AG04450 (cell line): Measurements from ENCODE around the gene GPR26. TPM values are rescaled to one million over a fixed set of nuclear protein-coding genes. Genes with fewer than 3 reads are reported as not detected.

ENCODE experiments used
- CTCF ChIA-PET: fragments of 300-600, 350-600 bp; formaldehyde crosslinking; extraction: SDS; loops from one replicate; lab custom pipeline; 2022; ENCODE audit warnings: antibody characterized with exemption, inconsistent platforms; lab: Charles Lee
- POLR2A ChIA-PET: fragments of 350-600 bp; formaldehyde crosslinking; extraction: SDS; loops from one replicate; lab custom pipeline; 2021; ENCODE audit warnings: antibody characterized with exemption, inconsistent platforms; lab: Yijun Ruan, JAX
- DNase-seq: peaks from one replicate; pipeline ENCODE4 v3.0.0-alpha.2; 2011; ENCODE audit warnings: low read depth, low spot score
- H3K27ac ChIP-seq: one replicate; pipeline ENCODE4 v1.5.1; 2012; ENCODE audit warnings: low read depth, low read length, control low read depth
- H3K27me3 ChIP-seq: one replicate; pipeline ENCODE4 v1.6.0; 2012; ENCODE audit warnings: low read length; ENCODE audit not compliant: control insufficient read depth, insufficient read depth
- H3K4me3 ChIP-seq: 2 replicates; pipeline ENCODE4 v1.5.1; 2011; ENCODE audit warnings: mild to moderate bottlenecking, low read depth, low read length, control low read depth
- H3K9me3 ChIP-seq: 2 replicates; pipeline ENCODE4 v1.5.1; 2012; ENCODE audit warnings: low read length; ENCODE audit not compliant: control insufficient read depth, insufficient read depth
- polyA plus RNA-seq: library from polyadenylated mRNA; depleted of rRNA; stranded (reverse); fragments of >200 nt; gene quantifications from 2 replicates; pipeline ENCODE4 v1.2.3, GENCODE V29; 2011; rRNA removed
- TF ChIP-seq, protein P1 (sequence below): IDR thresholded peaks from 2 replicates; pipeline ENCODE4 v1.5.1; 2011; ENCODE audit warnings: low read depth, low read length, control low read depth, inconsistent platforms

GPR26 gene
- polyA plus RNA-seq, 1 experiment: not detected

DNA sequence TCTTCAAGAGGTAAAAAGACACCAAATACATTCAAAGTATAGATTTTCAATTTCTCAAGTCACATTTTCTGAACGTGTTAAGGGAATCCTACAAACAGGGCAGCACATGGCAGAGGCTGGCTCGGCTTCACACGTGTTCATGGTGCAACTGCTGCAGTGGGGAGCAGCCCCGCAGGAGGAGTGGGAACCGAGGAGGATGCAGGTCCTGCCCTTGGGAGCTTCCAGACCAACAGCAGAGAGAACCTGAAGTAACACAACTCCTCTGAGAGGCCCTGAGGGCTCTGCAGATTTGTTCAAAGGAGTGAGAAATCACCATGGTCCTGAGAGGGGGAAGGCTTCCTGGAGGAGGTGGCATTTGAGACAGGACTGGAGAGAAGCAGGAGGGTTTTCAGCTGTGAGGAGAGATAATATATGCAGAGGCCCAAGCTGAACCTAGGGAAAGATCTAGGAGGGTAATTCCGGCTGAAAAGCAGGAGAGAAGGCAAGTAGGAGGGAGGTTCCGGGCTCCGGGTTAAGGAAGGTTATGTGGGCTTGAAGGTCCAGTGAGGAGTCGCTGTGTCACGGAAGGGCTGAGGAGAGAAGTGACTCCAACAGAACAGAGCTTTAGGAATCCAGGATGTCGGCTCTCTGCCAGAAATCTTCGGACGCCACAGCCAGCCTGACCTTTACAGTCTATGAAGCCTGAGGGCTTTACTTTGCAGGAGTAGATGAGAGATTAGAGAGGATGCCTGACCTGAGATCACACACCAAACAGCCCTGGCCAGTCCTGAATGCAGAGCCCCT, 77.5 kb downstream of the GPR26 start:
- CTCF ChIA-PET: no interaction called here
- no peak for DNase-seq
- Histone ChIP-seq H3K4me3 (no peak overlapping the region), H3K27me3 (no peaks in the 10 kb centered on the region), H3K27ac (no peak overlapping the region), H3K9me3 (peaks cover 73% of the 10 kb centered on the region)
- TF ChIP-seq, protein P1, sequence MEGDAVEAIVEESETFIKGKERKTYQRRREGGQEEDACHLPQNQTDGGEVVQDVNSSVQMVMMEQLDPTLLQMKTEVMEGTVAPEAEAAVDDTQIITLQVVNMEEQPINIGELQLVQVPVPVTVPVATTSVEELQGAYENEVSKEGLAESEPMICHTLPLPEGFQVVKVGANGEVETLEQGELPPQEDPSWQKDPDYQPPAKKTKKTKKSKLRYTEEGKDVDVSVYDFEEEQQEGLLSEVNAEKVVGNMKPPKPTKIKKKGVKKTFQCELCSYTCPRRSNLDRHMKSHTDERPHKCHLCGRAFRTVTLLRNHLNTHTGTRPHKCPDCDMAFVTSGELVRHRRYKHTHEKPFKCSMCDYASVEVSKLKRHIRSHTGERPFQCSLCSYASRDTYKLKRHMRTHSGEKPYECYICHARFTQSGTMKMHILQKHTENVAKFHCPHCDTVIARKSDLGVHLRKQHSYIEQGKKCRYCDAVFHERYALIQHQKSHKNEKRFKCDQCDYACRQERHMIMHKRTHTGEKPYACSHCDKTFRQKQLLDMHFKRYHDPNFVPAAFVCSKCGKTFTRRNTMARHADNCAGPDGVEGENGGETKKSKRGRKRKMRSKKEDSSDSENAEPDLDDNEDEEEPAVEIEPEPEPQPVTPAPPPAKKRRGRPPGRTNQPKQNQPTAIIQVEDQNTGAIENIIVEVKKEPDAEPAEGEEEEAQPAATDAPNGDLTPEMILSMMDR: no peak
- POLR2A ChIA-PET: no interaction called here

DNA sequence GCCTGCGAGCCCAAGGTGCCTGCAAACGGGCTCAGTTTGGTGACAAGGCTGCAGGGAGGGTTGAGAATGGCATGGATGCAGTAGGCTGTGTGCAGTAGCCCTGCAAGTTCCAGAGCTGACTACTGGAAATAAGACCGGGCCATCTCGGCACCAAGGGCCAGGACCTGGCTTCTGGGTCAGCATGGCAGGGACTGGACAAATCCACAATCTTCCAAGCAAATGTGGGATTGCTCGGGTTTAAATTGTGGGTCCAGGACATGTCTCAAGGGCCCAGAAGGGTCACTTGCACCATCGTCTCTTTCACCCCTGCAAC, 78.0 kb downstream of the GPR26 start:
- POLR2A ChIA-PET: no interaction called here
- TF ChIP-seq, protein P1: no peak
- Histone ChIP-seq H3K27me3 (no peaks in the 10 kb centered on the region), H3K9me3 (peaks cover 78% of the 10 kb centered on the region), H3K27ac (no peak overlapping the region), H3K4me3 (no peak overlapping the region)
- CTCF ChIA-PET: no interaction called here
- no peak for DNase-seq

Other genes starting within 250 kb of the GPR26 start
- not detected in 2 replicates for gene CPXM2, start 225.5 kb downstream of the GPR26 start, polyA plus RNA-seq